GM18909 (cell line): ENCODE data around the gene MUC21.

Experiments
- ATAC-seq: cut with Tn5 transposase; IDR thresholded peaks from one replicate; pipeline ENCODE4 v1.9.1; 2021; ENCODE audit warnings: mild to moderate bottlenecking; ENCODE audit not compliant: unreplicated experiment, poor library complexity

The MUC21 gene

GRCh38 chr6:30983439-30983838 lies at the start of gene MUC21:
Gene MUC21, plus strand, starts transcription at chr6:30983718. Its CDS starts 241 bp downstream, at chr6:30983959.
- ATAC-seq: no peak

GRCh38 chr6:30935018-30935417 lies 48.5 kb upstream of the MUC21 start:
- ATAC-seq: no peak

- no peak for ATAC-seq
These were observed 46.3 kb upstream of the MUC21 start for GRCh38 chr6:30937265-30937664.

- ATAC-seq: no peak
These were observed 44.8 kb upstream of the MUC21 start for GRCh38 chr6:30938730-30939129.

- ATAC-seq: no peak
These were observed 44.0 kb upstream of the MUC21 start for GRCh38 chr6:30939473-30939872.

GRCh38 chr6:30940361-30940986 lies 43.0 kb upstream of the MUC21 start, which contains the start of gene MUCL3:
Gene MUCL3, plus strand, starts transcription at chr6:30940973. Its CDS starts 27 bp downstream, at chr6:30941000.
- no peak for ATAC-seq

GRCh38 chr6:30942338-30943060 lies 41.0 kb upstream of the MUC21 start:
- ATAC-seq: no peak

- no peak for ATAC-seq
These were observed 39.5 kb upstream of the MUC21 start for GRCh38 chr6:30944051-30944450.

GRCh38 chr6:30945281-30945680 lies 38.2 kb upstream of the MUC21 start:
- no peak for ATAC-seq

- ATAC-seq: no peak
These were observed 36.3 kb upstream of the MUC21 start for GRCh38 chr6:30947231-30947630.

- ATAC-seq: no peak
These were observed 34.7 kb upstream of the MUC21 start for GRCh38 chr6:30948811-30949210.

- ATAC-seq: no peak
These were observed 31.5 kb upstream of the MUC21 start for GRCh38 chr6:30951907-30952469.

- no peak for ATAC-seq
These were observed 28.7 kb upstream of the MUC21 start for GRCh38 chr6:30954631-30955366.

- ATAC-seq: peak; percentile 72
These were observed 28.0 kb upstream of the MUC21 start for GRCh38 chr6:30955367-30956042.

GRCh38 chr6:30957716-30958115 lies 25.8 kb upstream of the MUC21 start:
- no peak for ATAC-seq

GRCh38 chr6:30960907-30961673 lies 22.4 kb upstream of the MUC21 start:
- no peak for ATAC-seq

- ATAC-seq: no peak
These were observed 20.8 kb upstream of the MUC21 start for GRCh38 chr6:30962716-30963115.

- ATAC-seq: no peak
These were observed 19.9 kb upstream of the MUC21 start for GRCh38 chr6:30963641-30964040.

- no peak for ATAC-seq
These were observed 19.4 kb upstream of the MUC21 start for GRCh38 chr6:30964075-30964474.
